AG04450 (cell line): ENCODE results near the gene XPNPEP1. TPM values are rescaled to one million over a fixed set of nuclear protein-coding genes. Genes with fewer than 3 reads are reported as not detected.

Source experiments
- CTCF ChIA-PET: fragments of 300-600, 350-600 bp; formaldehyde crosslinking; extraction: SDS; loops from one replicate; lab custom pipeline; 2022; ENCODE audit warnings: antibody characterized with exemption, inconsistent platforms; lab: Charles Lee
- POLR2A ChIA-PET: fragments of 350-600 bp; formaldehyde crosslinking; extraction: SDS; loops from one replicate; lab custom pipeline; 2021; ENCODE audit warnings: antibody characterized with exemption, inconsistent platforms; lab: Yijun Ruan, JAX
- DNase-seq: peaks from one replicate; pipeline ENCODE4 v3.0.0-alpha.2; 2011; ENCODE audit warnings: low read depth, low spot score
- H3K27ac ChIP-seq: one replicate; pipeline ENCODE4 v1.5.1; 2012; ENCODE audit warnings: low read depth, low read length, control low read depth
- H3K27me3 ChIP-seq: one replicate; pipeline ENCODE4 v1.6.0; 2012; ENCODE audit warnings: low read length; ENCODE audit not compliant: control insufficient read depth, insufficient read depth
- H3K4me3 ChIP-seq: 2 replicates; pipeline ENCODE4 v1.5.1; 2011; ENCODE audit warnings: mild to moderate bottlenecking, low read depth, low read length, control low read depth
- H3K9me3 ChIP-seq: 2 replicates; pipeline ENCODE4 v1.5.1; 2012; ENCODE audit warnings: low read length; ENCODE audit not compliant: control insufficient read depth, insufficient read depth
- polyA plus RNA-seq: library from polyadenylated mRNA; depleted of rRNA; stranded (reverse); fragments of >200 nt; gene quantifications from 2 replicates; pipeline ENCODE4 v1.2.3, GENCODE V29; 2011
- TF ChIP-seq, protein P1 (sequence below): IDR thresholded peaks from 2 replicates; pipeline ENCODE4 v1.5.1; 2011; ENCODE audit warnings: low read depth, low read length, control low read depth, inconsistent platforms

XPNPEP1 gene
- polyA plus RNA-seq, 1 experiment = 134 TPM

DNA sequence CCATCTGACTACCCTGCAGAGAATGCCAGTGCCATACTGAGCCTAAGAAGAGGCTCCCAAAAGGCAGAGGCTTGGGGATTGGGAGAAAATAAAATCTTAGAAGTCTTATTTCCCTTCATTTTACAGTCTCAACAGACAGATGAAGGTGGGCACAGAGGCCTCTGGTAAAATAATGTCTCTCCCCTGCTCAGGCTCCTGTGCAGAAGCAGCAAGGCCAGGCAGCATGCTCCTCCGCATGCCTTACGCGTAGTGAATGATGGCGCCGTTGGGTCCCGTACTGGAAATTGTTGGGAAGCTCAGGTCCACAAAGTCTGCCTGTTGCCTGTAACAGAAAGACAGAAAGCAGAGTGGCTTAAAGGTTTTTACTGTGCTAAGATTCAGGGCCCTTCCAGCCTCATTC lies 45.8 kb downstream of the XPNPEP1 start:
- DNase-seq = no peak
- ChIA-PET POLR2A (no interaction called here), CTCF (interaction anchor here (1.2 kb wide), 1 partner anchor 10 kb away, joined by 3 read pairs; no protein-coding TSS in a partner anchor)

GRCh38 chr10:109875828-109876821 lies 47.2 kb downstream of the XPNPEP1 start:
- Histone ChIP-seq H3K27me3 (no peaks in the 10 kb centered on the region), H3K4me3 (no peak overlapping the region), H3K9me3 (no peaks in the 10 kb centered on the region), H3K27ac (no peak overlapping the region)
- CTCF ChIA-PET = interaction anchor here (0.6 to 1.4 kb wide), 4 partner anchors 8 to 262 kb away, joined by 3 to 13 read pairs (median 4); no protein-coding TSS in a partner anchor
- POLR2A ChIA-PET = no interaction called here
- DNase-seq = no peak
- TF ChIP-seq, protein P1, sequence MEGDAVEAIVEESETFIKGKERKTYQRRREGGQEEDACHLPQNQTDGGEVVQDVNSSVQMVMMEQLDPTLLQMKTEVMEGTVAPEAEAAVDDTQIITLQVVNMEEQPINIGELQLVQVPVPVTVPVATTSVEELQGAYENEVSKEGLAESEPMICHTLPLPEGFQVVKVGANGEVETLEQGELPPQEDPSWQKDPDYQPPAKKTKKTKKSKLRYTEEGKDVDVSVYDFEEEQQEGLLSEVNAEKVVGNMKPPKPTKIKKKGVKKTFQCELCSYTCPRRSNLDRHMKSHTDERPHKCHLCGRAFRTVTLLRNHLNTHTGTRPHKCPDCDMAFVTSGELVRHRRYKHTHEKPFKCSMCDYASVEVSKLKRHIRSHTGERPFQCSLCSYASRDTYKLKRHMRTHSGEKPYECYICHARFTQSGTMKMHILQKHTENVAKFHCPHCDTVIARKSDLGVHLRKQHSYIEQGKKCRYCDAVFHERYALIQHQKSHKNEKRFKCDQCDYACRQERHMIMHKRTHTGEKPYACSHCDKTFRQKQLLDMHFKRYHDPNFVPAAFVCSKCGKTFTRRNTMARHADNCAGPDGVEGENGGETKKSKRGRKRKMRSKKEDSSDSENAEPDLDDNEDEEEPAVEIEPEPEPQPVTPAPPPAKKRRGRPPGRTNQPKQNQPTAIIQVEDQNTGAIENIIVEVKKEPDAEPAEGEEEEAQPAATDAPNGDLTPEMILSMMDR = no peak

More for the DNA sequence above, 45.8 kb downstream of the XPNPEP1 start:
- Histone ChIP-seq H3K4me3 (no peak overlapping the region), H3K27me3 (no peaks in the 10 kb centered on the region), H3K9me3 (no peaks in the 10 kb centered on the region), H3K27ac (no peak overlapping the region)
- TF ChIP-seq, protein P1 = no peak

DNA sequence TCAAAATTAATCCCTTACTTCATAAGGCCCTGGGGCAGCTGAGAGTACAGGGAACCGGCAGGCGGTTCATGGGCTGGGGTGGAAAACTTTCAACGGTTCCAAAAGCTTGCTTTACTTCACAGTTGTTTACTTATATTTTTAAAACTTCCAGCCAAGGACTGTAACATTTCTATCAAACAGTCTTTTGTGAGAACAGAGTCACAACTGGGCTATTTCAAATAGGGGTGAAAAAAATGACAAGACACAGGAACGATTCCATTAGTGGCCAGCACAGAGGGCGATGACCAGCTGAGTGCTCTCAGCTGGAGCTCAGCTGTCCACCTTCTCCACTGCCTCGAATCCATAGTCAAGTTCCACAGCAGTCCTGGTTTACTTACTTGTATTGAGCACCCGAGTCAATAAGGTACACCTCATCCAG lies 48.2 kb downstream of the XPNPEP1 start:
- H3K9me3 ChIP-seq = no peaks in the 10 kb centered on the region
- ChIA-PET POLR2A (no interaction called here), CTCF (interaction anchor here (1.2 to 1.4 kb wide), 3 partner anchors 9 to 263 kb away, joined by 3 to 13 read pairs (median 5); no protein-coding TSS in a partner anchor)
- no peak overlapping the region for H3K4me3 ChIP-seq
- DNase-seq = no peak
- no peaks in the 10 kb centered on the region for H3K27me3 ChIP-seq
- TF ChIP-seq, protein P1 = no peak
- H3K27ac ChIP-seq = no peak overlapping the region

- Histone ChIP-seq H3K27me3 (no peaks in the 10 kb centered on the region), H3K27ac (no peak overlapping the region), H3K4me3 (no peak overlapping the region), H3K9me3 (no peaks in the 10 kb centered on the region)
- TF ChIP-seq, protein P1 = no peak
- CTCF ChIA-PET = interaction anchor here (3.5 kb wide), 1 partner anchor 13 kb away, joined by 14 read pairs; no protein-coding TSS in a partner anchor
- DNase-seq = no peak
- POLR2A ChIA-PET = no interaction called here
These were observed 51.8 kb downstream of the XPNPEP1 start for GRCh38 chr10:109871476-109871875.
